Activated T-cell treated with anti-CD3 and anti-CD28 coated beads, Interleukin-2, amount 50 U/mL, for 72 hours (primary cell): Measurements from ENCODE around the gene RAP1A. TPM values are rescaled to one million over a fixed set of nuclear protein-coding genes. Genes with fewer than 3 reads are reported as not detected.
A peak's percentile ranks its signal among the peaks of the same experiment; 100 is the strongest.

Experiments used
- ATAC-seq, 2 donors: fragments of 150-1000 bp; cut with Tn5 transposase; replicated peaks in 1 of 2; 2 replicates each; pipeline ENCODE4 v1.10.0; 2021; ENCODE audit warnings: moderate library complexity in 2 of 2, mild to moderate bottlenecking in 1 of 2
- DNase-seq, 2 donors: peaks; one replicate each; pipeline ENCODE4 v3.0.0; 2021 to 2022; ENCODE audit warnings: mixed read lengths in 1 of 2
- H3K27ac Mint-ChIP-seq: one replicate; pipeline ENCODE4 v1.8.0; 2022; ENCODE audit warnings: mild to moderate bottlenecking, moderate library complexity, mixed read lengths
- H3K27me3 Mint-ChIP-seq: one replicate; pipeline ENCODE4 v1.8.0; 2022; ENCODE audit warnings: low read depth, mixed read lengths
- H3K36me3 Mint-ChIP-seq, 2 donors: one replicate each; pipeline ENCODE4 v1.8.0; 2022; ENCODE audit warnings: mixed read lengths in 2 of 2, mild to moderate bottlenecking in 1 of 2; ENCODE audit not compliant: insufficient read depth in 2 of 2
- H3K4me1 Mint-ChIP-seq: one replicate; pipeline ENCODE4 v1.8.0; 2022; ENCODE audit warnings: low read depth, mixed read lengths
- H3K4me3 Mint-ChIP-seq, 2 donors: one replicate each; pipeline ENCODE4 v1.8.0; 2022; ENCODE audit warnings: mild to moderate bottlenecking in 2 of 2, mixed read lengths in 2 of 2, moderate library complexity in 2 of 2
- H3K9me3 Mint-ChIP-seq, 2 donors: one replicate each; pipeline ENCODE4 v1.8.0; 2022; ENCODE audit warnings: mixed read lengths in 2 of 2
- total RNA-seq, 2 donors: library from RNA; stranded (reverse); gene quantifications; one replicate each; pipeline ENCODE4 v1.2.3, GENCODE V29; 2022

RAP1A gene
- total RNA-seq, 2 donors from 2014 or later, result 216 TPM

GRCh38 chr1:111758373-111758772 is 138.8 kb downstream of the RAP1A start:
- H3K27ac Mint-ChIP-seq, result peak overlapping the region; percentile 21
- peaks cover 50% of the 10 kb centered on the region for H3K4me1 Mint-ChIP-seq
- no peaks in the 10 kb centered on the region for H3K27me3 Mint-ChIP-seq
- DNase-seq (no peak), ATAC-seq (no peak)
- H3K4me3 Mint-ChIP-seq, result peak overlapping the region; percentile 28 to 45
- no peaks in the 10 kb centered on the region for H3K9me3 Mint-ChIP-seq
- H3K36me3 Mint-ChIP-seq, result peaks cover 4 to 32% of the 10 kb centered on the region in 2 donors

- H3K27ac Mint-ChIP-seq, result peak overlapping the region; percentile 19
- peaks cover 39% of the 10 kb centered on the region for H3K4me1 Mint-ChIP-seq
- peaks cover 2 to 44% of the 10 kb centered on the region in 2 donors for H3K36me3 Mint-ChIP-seq
- H3K9me3 Mint-ChIP-seq, result no peaks in the 10 kb centered on the region
- ATAC-seq, result no peak
- no peaks in the 10 kb centered on the region for H3K27me3 Mint-ChIP-seq
- no peak for DNase-seq
- H3K4me3 Mint-ChIP-seq, result no peak overlapping the region
Measured at GRCh38 chr1:111761717-111762116, 142.1 kb downstream of the RAP1A start.

- Mint-ChIP-seq H3K9me3 (no peaks in the 10 kb centered on the region), H3K4me1 (peaks cover 34% of the 10 kb centered on the region), H3K27ac (no peak overlapping the region), H3K4me3 (no peak overlapping the region), H3K27me3 (no peaks in the 10 kb centered on the region), H3K36me3 (peaks cover 2 to 44% of the 10 kb centered on the region in 2 donors)
- ATAC-seq (no peak), DNase-seq (no peak)
Measured at GRCh38 chr1:111762332-111762731, 142.7 kb downstream of the RAP1A start.

Other genes starting within 250 kb of the RAP1A start
- 1 to 10 TPM; 5.1 to 7.2 TPM for gene OVGP1, start 192.1 kb upstream of the RAP1A start, total RNA-seq
- gene WDR77, start 170.5 kb upstream of the RAP1A start, total RNA-seq, result 10 to 100 TPM; 15.7 to 21.5 TPM
- gene ATP5PB, start 170.3 kb upstream of the RAP1A start, total RNA-seq, result 100 to 1,000 TPM; 203 to 245 TPM
- 10 to 100 TPM; 11.4 to 11.7 TPM for gene C1orf162, start 145.8 kb upstream of the RAP1A start, total RNA-seq
- under 1 TPM in 1 of 2 donors, not detected in 1; 0.58 TPM for gene ADORA3, start 116.2 kb upstream of the RAP1A start, total RNA-seq
- not detected for gene TMIGD3, start 116.2 kb upstream of the RAP1A start, total RNA-seq
- gene INKA2, start 119.6 kb downstream of the RAP1A start, total RNA-seq, result 1 to 10 TPM; 3.9 to 4.3 TPM
- gene DDX20, start 136.1 kb downstream of the RAP1A start, total RNA-seq, result 10 to 100 TPM; 13.3 to 15.8 TPM